NT2/D1 (cell line): ENCODE measurements around the gene ATL1.

Experiments
- YY1 ChIP-seq: IDR thresholded peaks from 2 replicates; pipeline ENCODE4 v1.6.1; 2011; ENCODE audit not compliant: insufficient read length, insufficient read depth
- ZNF274 ChIP-seq: IDR thresholded peaks from 2 replicates; pipeline ENCODE4 v1.6.1; 2011; ENCODE audit warnings: mild to moderate bottlenecking, low read depth, low read length

DNA sequence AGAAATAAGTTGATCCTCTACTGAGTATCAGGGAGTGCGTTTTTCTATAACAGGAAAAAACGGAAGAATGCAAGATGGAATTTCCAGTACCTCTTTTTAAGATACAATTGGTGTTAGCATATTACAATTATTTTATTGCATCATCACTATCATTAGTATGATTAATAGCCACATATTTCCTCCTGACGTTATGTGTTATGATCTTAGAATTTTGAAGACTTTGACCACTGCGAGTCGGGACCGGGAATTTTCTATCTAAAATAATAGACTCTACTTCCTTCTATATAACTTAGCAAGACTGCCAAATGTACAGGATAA lies 108.8 kb downstream of the ATL1 start:
- no peak for TF ChIP-seq ZNF274
- no peak for TF ChIP-seq YY1
